Measurements from ENCODE around the gene SLC38A4. TPM values are rescaled to one million over a fixed set of nuclear protein-coding genes. Genes with fewer than 3 reads are reported as not detected.
A peak's percentile ranks its signal among the peaks of the same experiment; 100 is the strongest.

Gene SLC38A4
- total RNA-seq, 3 donors from 2014 or later, result 0.21 to 0.25 (median 0.22) TPM

GRCh38 chr12:46800160-46800559, 25.6 kb downstream of the SLC38A4 start:
- Mint-ChIP-seq H3K4me1 (ENCODE audit: low read depth) (no peaks in the 10 kb centered on the region), H3K4me3 (no peak overlapping the region), H3K27me3 (ENCODE audit: low read depth) (peaks cover 12% of the 10 kb centered on the region), H3K9me3 (no peaks in the 10 kb centered on the region), H3K36me3 (ENCODE audit: insufficient read depth) (no peaks in the 10 kb centered on the region)
- ATAC-seq, result no peak
- DNase-seq, result no peak

GRCh38 chr12:46798648-46799047, 27.1 kb downstream of the SLC38A4 start:
- Mint-ChIP-seq H3K27me3 (ENCODE audit: low read depth) (peaks cover 7% of the 10 kb centered on the region), H3K4me3 (no peak overlapping the region), H3K36me3 (ENCODE audit: insufficient read depth) (no peaks in the 10 kb centered on the region), H3K4me1 (ENCODE audit: low read depth) (peaks cover 2% of the 10 kb centered on the region), H3K9me3 (no peaks in the 10 kb centered on the region)
- DNase-seq (no peak), ATAC-seq (no peak)

- Mint-ChIP-seq H3K27me3 (ENCODE audit: low read depth) (peaks cover 7% of the 10 kb centered on the region), H3K4me3 (no peak overlapping the region), H3K36me3 (ENCODE audit: insufficient read depth) (no peaks in the 10 kb centered on the region), H3K4me1 (ENCODE audit: low read depth) (peaks cover 2% of the 10 kb centered on the region), H3K9me3 (no peaks in the 10 kb centered on the region)
- DNase-seq (no peak), ATAC-seq (no peak)
These were observed 27.7 kb downstream of the SLC38A4 start for GRCh38 chr12:46798056-46798455.

- no peaks in the 10 kb centered on the region for H3K9me3 Mint-ChIP-seq
- H3K4me3 Mint-ChIP-seq, result no peak overlapping the region
- peaks cover 7% of the 10 kb centered on the region for H3K27me3 Mint-ChIP-seq (ENCODE audit: low read depth)
- H3K4me1 Mint-ChIP-seq (ENCODE audit: low read depth), result peaks cover 2% of the 10 kb centered on the region
- DNase-seq, result no peak
- no peaks in the 10 kb centered on the region for H3K36me3 Mint-ChIP-seq (ENCODE audit: insufficient read depth)
- ATAC-seq, result no peak
These were observed 29.8 kb downstream of the SLC38A4 start for GRCh38 chr12:46795988-46796387.

- ATAC-seq (peak; percentile 63 to 76), DNase-seq (no peak)
- H3K36me3 Mint-ChIP-seq (ENCODE audit: insufficient read depth), result no peaks in the 10 kb centered on the region
- H3K4me1 Mint-ChIP-seq (ENCODE audit: low read depth), result peaks cover 2% of the 10 kb centered on the region
- peaks cover 7% of the 10 kb centered on the region for H3K27me3 Mint-ChIP-seq (ENCODE audit: low read depth)
- no peak overlapping the region for H3K4me3 Mint-ChIP-seq
- no peaks in the 10 kb centered on the region for H3K9me3 Mint-ChIP-seq
These were observed 31.1 kb downstream of the SLC38A4 start for GRCh38 chr12:46794593-46795190.

DNA sequence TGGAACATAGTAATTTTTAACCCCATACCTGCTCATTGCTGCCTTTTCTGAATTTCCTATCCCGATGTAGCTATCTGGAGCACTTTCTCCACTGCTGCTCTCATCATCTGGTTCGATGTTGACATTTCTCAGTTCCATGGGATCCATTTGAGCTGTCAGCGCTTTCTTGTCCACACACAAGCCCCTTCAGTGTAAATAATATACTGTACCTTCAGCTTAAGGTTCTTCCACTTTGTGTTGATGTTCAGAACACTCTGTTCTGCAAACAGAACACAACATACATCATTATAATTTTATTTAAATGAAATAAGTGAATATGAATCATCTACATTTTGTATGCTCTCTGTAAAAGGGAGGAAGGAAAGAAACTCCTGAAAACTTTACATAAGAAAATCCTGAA, 32.9 kb downstream of the SLC38A4 start:
- Mint-ChIP-seq H3K36me3 (ENCODE audit: insufficient read depth) (no peaks in the 10 kb centered on the region), H3K9me3 (no peaks in the 10 kb centered on the region), H3K27me3 (ENCODE audit: low read depth) (peaks cover 7% of the 10 kb centered on the region), H3K4me1 (ENCODE audit: low read depth) (peaks cover 3% of the 10 kb centered on the region), H3K4me3 (no peak overlapping the region)
- DNase-seq (no peak), ATAC-seq (no peak)

DNA sequence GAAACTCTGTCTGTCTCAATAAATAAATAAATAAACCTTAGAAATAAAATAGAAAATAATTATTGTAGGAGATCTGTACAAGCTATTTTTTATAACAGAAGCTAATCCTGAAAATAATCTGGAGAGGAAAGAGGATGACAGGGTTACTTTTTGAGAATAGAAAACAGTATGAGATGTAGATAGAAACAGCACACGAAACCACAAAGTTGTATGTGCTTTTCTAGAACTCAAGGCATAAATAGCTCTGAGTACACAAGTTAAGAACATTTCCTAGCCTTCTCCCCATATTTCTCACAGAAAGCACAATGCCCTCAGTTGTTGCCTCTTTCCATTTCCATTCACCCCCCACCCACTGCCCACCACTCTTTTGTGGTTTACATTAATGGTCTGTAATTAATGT, 35.7 kb downstream of the SLC38A4 start:
- Mint-ChIP-seq H3K4me1 (ENCODE audit: low read depth) (peaks cover 4% of the 10 kb centered on the region), H3K36me3 (ENCODE audit: insufficient read depth) (no peaks in the 10 kb centered on the region), H3K27me3 (ENCODE audit: low read depth) (no peaks in the 10 kb centered on the region), H3K9me3 (no peaks in the 10 kb centered on the region), H3K4me3 (no peak overlapping the region)
- ATAC-seq (no peak), DNase-seq (no peak)

GRCh38 chr12:46788072-46788887, 37.5 kb downstream of the SLC38A4 start:
- Mint-ChIP-seq H3K9me3 (no peaks in the 10 kb centered on the region), H3K4me1 (ENCODE audit: low read depth) (peaks cover 2% of the 10 kb centered on the region), H3K36me3 (ENCODE audit: insufficient read depth) (no peaks in the 10 kb centered on the region), H3K4me3 (no peak overlapping the region), H3K27me3 (ENCODE audit: low read depth) (no peaks in the 10 kb centered on the region)
- DNase-seq (no peak), ATAC-seq (peak; percentile 28 to 30)

- no peaks in the 10 kb centered on the region for H3K27me3 Mint-ChIP-seq (ENCODE audit: low read depth)
- no peaks in the 10 kb centered on the region for H3K36me3 Mint-ChIP-seq (ENCODE audit: insufficient read depth)
- peaks cover 2% of the 10 kb centered on the region for H3K4me1 Mint-ChIP-seq (ENCODE audit: low read depth)
- no peak for DNase-seq
- no peaks in the 10 kb centered on the region for H3K9me3 Mint-ChIP-seq
- H3K4me3 Mint-ChIP-seq, result no peak overlapping the region
- no peak for ATAC-seq
These were observed 38.2 kb downstream of the SLC38A4 start for GRCh38 chr12:46787496-46788055.

GRCh38 chr12:46786774-46787173, 39.0 kb downstream of the SLC38A4 start:
- DNase-seq (no peak), ATAC-seq (no peak)
- H3K4me1 Mint-ChIP-seq (ENCODE audit: low read depth), result peaks cover 2% of the 10 kb centered on the region
- no peaks in the 10 kb centered on the region for H3K27me3 Mint-ChIP-seq (ENCODE audit: low read depth)
- no peaks in the 10 kb centered on the region for H3K36me3 Mint-ChIP-seq (ENCODE audit: insufficient read depth)
- H3K9me3 Mint-ChIP-seq, result no peaks in the 10 kb centered on the region
- no peak overlapping the region for H3K4me3 Mint-ChIP-seq

DNA sequence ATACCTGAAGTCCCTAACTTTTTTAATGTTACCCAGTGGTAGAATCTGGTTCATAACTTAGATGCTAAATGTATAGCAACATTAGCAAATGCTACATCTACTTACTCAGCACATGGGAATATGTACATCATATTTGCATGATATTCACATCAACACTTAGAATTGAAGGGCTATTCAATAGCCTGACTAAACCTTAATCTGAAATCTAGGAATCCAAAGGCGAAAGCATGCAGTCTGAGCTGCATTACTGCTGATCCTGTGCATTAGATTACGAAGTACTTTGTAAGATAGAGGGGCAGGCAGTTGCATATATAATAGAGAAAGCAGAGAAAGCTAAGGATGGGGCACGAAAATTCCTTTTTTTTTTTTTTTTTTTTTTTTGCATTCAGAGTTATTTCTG, 40.4 kb downstream of the SLC38A4 start:
- H3K36me3 Mint-ChIP-seq (ENCODE audit: insufficient read depth), result no peaks in the 10 kb centered on the region
- no peak for ATAC-seq
- H3K27me3 Mint-ChIP-seq (ENCODE audit: low read depth), result no peaks in the 10 kb centered on the region
- DNase-seq, result no peak
- H3K4me3 Mint-ChIP-seq, result no peak overlapping the region
- no peaks in the 10 kb centered on the region for H3K9me3 Mint-ChIP-seq
- H3K4me1 Mint-ChIP-seq (ENCODE audit: low read depth), result peaks cover 2% of the 10 kb centered on the region

- H3K9me3 Mint-ChIP-seq, result no peaks in the 10 kb centered on the region
- no peak overlapping the region for H3K4me3 Mint-ChIP-seq
- no peaks in the 10 kb centered on the region for H3K27me3 Mint-ChIP-seq (ENCODE audit: low read depth)
- no peak for DNase-seq
- H3K36me3 Mint-ChIP-seq (ENCODE audit: insufficient read depth), result no peaks in the 10 kb centered on the region
- peaks cover 2% of the 10 kb centered on the region for H3K4me1 Mint-ChIP-seq (ENCODE audit: low read depth)
- no peak for ATAC-seq
These were observed 41.9 kb downstream of the SLC38A4 start for GRCh38 chr12:46783871-46784270.

DNA sequence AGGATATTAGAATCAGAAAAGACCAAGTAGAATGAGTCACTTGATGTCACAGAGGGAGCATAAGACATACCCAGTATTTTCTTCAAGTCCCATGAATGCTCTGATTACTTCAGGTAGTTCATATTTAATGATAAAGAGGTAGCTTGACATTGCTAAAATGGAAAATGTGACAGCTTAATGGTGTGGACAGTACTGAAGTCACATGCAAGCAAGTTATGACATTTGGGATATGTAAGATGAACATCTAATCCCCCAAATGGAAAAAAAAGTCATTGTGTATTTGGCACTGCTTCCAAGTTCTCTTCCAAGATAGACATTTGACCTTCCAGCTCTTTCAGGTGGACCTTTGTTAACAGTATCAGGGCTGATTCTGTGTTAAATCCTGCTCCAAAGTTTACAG, 45.9 kb downstream of the SLC38A4 start:
- Mint-ChIP-seq H3K27me3 (ENCODE audit: low read depth) (peaks cover 3% of the 10 kb centered on the region), H3K4me3 (no peak overlapping the region), H3K9me3 (no peaks in the 10 kb centered on the region), H3K4me1 (ENCODE audit: low read depth) (no peaks in the 10 kb centered on the region), H3K36me3 (ENCODE audit: insufficient read depth) (no peaks in the 10 kb centered on the region)
- DNase-seq, result no peak
- no peak for ATAC-seq

GRCh38 chr12:46779063-46779462, 46.7 kb downstream of the SLC38A4 start:
- H3K27me3 Mint-ChIP-seq (ENCODE audit: low read depth), result peaks cover 5% of the 10 kb centered on the region
- no peak overlapping the region for H3K4me3 Mint-ChIP-seq
- no peaks in the 10 kb centered on the region for H3K36me3 Mint-ChIP-seq (ENCODE audit: insufficient read depth)
- no peaks in the 10 kb centered on the region for H3K4me1 Mint-ChIP-seq (ENCODE audit: low read depth)
- H3K9me3 Mint-ChIP-seq, result no peaks in the 10 kb centered on the region
- DNase-seq, result no peak
- no peak for ATAC-seq

DNA sequence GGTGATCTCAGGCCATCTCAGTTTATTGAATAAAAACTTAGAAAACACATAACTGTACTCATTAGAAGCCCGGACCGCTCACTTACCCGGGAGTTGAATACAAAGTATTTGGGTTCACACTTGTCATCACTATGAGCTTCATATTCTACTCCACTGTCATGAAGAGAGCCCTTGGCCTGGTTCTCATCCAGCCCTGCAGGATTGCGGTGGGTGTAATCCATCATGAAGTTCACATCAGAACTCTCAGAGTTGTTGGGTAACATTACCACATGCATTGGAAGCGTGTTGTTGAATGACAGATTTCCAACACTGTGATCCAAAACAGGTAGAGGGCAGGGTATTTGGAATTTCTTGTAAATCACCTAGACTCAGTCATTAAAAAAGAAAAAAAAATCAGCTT, 47.4 kb downstream of the SLC38A4 start:
- no peak overlapping the region for H3K4me3 Mint-ChIP-seq
- ATAC-seq (no peak), DNase-seq (no peak)
- no peaks in the 10 kb centered on the region for H3K9me3 Mint-ChIP-seq
- peaks cover 5% of the 10 kb centered on the region for H3K27me3 Mint-ChIP-seq (ENCODE audit: low read depth)
- no peaks in the 10 kb centered on the region for H3K4me1 Mint-ChIP-seq (ENCODE audit: low read depth)
- H3K36me3 Mint-ChIP-seq (ENCODE audit: insufficient read depth), result no peaks in the 10 kb centered on the region
